Stimulated activated effector memory CD8-positive, alpha-beta T cell treated with anti-CD3 and anti-CD28 coated beads, Interleukin-12 subunit alpha, Interleukin-12 subunit beta, amount 100 ng/mL, for 72 hours (primary cell): ENCODE data around the gene MPHOSPH10.
"Not testable (repeated sequence)": the region's sequence is repeated elsewhere in the genome, so short reads cannot be mapped to it uniquely, and the experiment has no call there.

Experiments used
- ATAC-seq: fragments of 150-1000 bp; cut with Tn5 transposase; 2 replicates; pipeline ENCODE4 v1.10.0; 2021
- DNase-seq, 2 donors: peaks; one replicate each; pipeline ENCODE4 v3.0.0; 2021 to 2022; ENCODE audit warnings: low spot score in 2 of 2
- H3K27ac Mint-ChIP-seq: one replicate; pipeline ENCODE4 v1.8.0; 2022; ENCODE audit warnings: mild to moderate bottlenecking, mixed read lengths
- H3K36me3 Mint-ChIP-seq: one replicate; pipeline ENCODE4 v1.8.0; 2022; ENCODE audit warnings: mild to moderate bottlenecking, mixed read lengths
- H3K4me1 Mint-ChIP-seq: one replicate; pipeline ENCODE4 v1.8.0; 2022; ENCODE audit warnings: mixed read lengths
- H3K4me3 Mint-ChIP-seq: one replicate; pipeline ENCODE4 v1.8.0; 2022; ENCODE audit warnings: mild to moderate bottlenecking, mixed read lengths
- H3K9me3 Mint-ChIP-seq: one replicate; pipeline ENCODE4 v1.8.0; 2022; ENCODE audit warnings: mixed read lengths

Gene MPHOSPH10

DNA sequence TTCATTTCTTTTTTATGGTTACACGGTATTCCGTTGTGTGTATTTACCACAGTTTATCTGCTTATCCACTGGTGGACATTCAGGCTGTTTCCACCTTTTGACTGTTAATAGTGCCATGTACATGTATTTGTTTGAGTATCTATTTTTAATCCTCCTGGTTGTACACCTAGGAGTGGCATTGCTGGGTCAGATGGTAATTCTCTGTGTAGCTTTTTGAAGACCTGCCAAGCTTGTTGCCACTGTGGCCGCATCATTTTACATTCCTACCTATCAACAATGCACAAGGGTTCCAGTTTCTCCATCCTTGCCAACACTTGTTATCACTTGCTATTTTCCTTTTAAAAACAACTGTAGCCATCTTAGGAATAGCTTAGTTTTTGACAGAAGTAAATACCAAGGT is 13.3 kb downstream of the MPHOSPH10 start:
- Mint-ChIP-seq H3K27ac (peak overlapping the region; percentile 35), H3K36me3 (no peaks in the 10 kb centered on the region), H3K4me3 (no peak overlapping the region), H3K9me3 (no peaks in the 10 kb centered on the region), H3K4me1 (no peaks in the 10 kb centered on the region)
- ATAC-seq (no peak), DNase-seq (no peak)

- no peak for DNase-seq
- no peak for ATAC-seq
- H3K4me3 Mint-ChIP-seq = no peak overlapping the region
- peak overlapping the region; percentile 56 for H3K27ac Mint-ChIP-seq
- H3K36me3 Mint-ChIP-seq = no peaks in the 10 kb centered on the region
- no peaks in the 10 kb centered on the region for H3K4me1 Mint-ChIP-seq
- H3K9me3 Mint-ChIP-seq = no peaks in the 10 kb centered on the region
Measured at GRCh38 chr2:71148506-71149063, 18.2 kb downstream of the MPHOSPH10 start.

DNA sequence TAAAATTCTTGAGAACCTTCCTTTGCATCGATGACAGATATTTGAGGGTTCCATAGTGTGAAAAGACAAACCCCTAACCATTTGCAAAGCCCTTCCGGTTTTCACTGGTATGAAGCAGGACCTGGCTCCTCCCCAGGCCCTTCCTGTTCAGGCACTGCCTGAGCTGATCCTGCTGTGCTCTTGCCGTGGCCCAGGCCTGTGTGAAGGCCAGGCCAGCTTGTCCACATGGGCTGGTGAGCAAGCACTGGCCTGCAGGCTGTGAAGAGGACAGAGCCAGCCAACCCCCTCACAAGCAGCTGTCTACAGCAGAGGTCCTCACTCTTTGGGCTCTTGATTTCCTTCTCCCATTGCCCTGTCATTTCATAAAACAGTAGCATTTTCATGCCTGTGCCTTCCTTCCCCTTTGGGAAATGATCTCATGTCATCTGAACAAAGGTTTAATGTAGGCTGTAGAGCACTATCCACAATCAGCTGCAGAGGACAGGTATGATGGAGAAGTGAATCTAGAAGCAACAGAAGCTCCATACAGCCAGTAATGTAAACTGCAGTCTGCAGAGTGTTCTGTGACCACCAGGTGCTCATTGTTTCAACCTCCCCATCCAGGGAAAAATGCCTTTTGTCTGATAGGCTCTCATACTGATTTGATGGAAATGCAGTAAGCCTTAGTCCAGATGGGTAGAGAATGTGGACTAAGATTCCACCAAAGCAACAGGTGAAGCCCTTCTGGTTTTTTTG is 19.8 kb downstream of the MPHOSPH10 start:
- ATAC-seq = no peak
- no peaks in the 10 kb centered on the region for H3K36me3 Mint-ChIP-seq
- H3K27ac Mint-ChIP-seq = peak overlapping the region; percentile 85
- DNase-seq = no peak
- H3K4me1 Mint-ChIP-seq = no peaks in the 10 kb centered on the region
- no peaks in the 10 kb centered on the region for H3K9me3 Mint-ChIP-seq
- H3K4me3 Mint-ChIP-seq = no peak overlapping the region

- Mint-ChIP-seq H3K4me3 (no peak overlapping the region), H3K27ac (no peak overlapping the region), H3K4me1 (no peaks in the 10 kb centered on the region), H3K36me3 (no peaks in the 10 kb centered on the region), H3K9me3 (no peaks in the 10 kb centered on the region)
- DNase-seq = no peak
- ATAC-seq = no peak
Measured at GRCh38 chr2:71151620-71152019, 21.2 kb downstream of the MPHOSPH10 start.

DNA sequence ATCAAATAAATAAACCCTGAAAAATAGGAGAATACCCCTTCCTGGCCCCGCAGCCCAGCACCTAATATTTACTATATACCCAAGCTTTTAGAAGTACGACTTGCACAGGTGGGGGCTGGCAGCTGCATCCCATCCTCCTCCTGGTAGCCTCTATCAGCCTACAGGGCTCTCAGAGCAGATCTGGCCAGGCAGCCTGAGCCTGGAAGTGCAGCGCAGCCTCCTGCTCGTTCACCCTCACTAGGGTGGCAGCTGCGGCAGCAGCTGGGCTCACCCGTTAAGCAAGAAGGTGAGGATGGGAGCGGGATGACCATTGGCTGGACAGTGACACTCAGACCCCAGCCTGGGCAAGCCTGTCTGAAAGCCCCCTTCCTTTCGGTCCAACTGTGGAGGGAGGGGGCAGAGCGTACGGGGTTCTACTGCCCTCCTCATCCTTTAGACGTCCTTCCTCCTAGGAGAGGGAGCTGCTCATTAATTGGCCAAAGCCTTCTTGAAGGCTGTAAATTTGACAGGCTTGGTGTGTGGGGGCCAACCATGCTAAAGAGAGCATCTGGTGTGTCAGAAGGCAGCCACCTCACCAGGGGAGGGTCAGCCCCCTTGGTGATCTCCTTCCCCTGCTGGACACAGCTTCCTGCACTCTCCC is 23.3 kb downstream of the MPHOSPH10 start:
- H3K4me3 Mint-ChIP-seq = no peak overlapping the region
- no peak for ATAC-seq
- no peaks in the 10 kb centered on the region for H3K36me3 Mint-ChIP-seq
- no peak for DNase-seq
- peaks cover 9% of the 10 kb centered on the region for H3K4me1 Mint-ChIP-seq
- no peaks in the 10 kb centered on the region for H3K9me3 Mint-ChIP-seq
- no peak overlapping the region for H3K27ac Mint-ChIP-seq

DNA sequence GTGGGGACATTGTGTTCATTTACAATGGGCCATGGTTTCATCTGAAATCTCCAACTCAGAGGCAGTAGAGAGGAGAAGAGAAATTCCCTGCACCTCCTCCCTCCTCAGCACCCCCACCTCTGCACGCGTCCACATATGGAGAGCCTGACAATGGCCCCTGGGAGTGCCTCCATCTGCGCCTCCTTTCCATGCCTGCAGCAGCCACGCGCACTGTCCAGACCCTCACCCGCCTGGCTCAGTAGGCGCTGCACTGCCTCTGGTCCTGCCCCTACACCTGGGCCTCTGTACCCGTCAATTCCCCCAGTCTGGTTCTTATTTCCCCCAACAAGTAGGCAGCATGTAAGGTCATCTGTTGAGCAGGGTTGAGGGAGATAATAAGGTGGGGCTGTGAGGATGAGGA is 23.8 kb downstream of the MPHOSPH10 start:
- DNase-seq = no peak
- no peaks in the 10 kb centered on the region for H3K36me3 Mint-ChIP-seq
- H3K4me3 Mint-ChIP-seq = no peak overlapping the region
- no peak for ATAC-seq
- peaks cover 9% of the 10 kb centered on the region for H3K4me1 Mint-ChIP-seq
- H3K9me3 Mint-ChIP-seq = no peaks in the 10 kb centered on the region
- no peak overlapping the region for H3K27ac Mint-ChIP-seq

- H3K27ac Mint-ChIP-seq = no peak overlapping the region
- peaks cover 9% of the 10 kb centered on the region for H3K4me1 Mint-ChIP-seq
- ATAC-seq = peak; percentile 74
- DNase-seq = no peak
- no peaks in the 10 kb centered on the region for H3K9me3 Mint-ChIP-seq
- no peaks in the 10 kb centered on the region for H3K36me3 Mint-ChIP-seq
- H3K4me3 Mint-ChIP-seq = no peak overlapping the region
Measured at GRCh38 chr2:71154798-71155197, 24.4 kb downstream of the MPHOSPH10 start.

- no peaks in the 10 kb centered on the region for H3K36me3 Mint-ChIP-seq
- ATAC-seq = no peak
- no peak overlapping the region for H3K27ac Mint-ChIP-seq
- no peaks in the 10 kb centered on the region for H3K9me3 Mint-ChIP-seq
- no peak for DNase-seq
- H3K4me3 Mint-ChIP-seq = no peak overlapping the region
- H3K4me1 Mint-ChIP-seq = peaks cover 9% of the 10 kb centered on the region
Measured at GRCh38 chr2:71155846-71156245, 25.4 kb downstream of the MPHOSPH10 start.

DNA sequence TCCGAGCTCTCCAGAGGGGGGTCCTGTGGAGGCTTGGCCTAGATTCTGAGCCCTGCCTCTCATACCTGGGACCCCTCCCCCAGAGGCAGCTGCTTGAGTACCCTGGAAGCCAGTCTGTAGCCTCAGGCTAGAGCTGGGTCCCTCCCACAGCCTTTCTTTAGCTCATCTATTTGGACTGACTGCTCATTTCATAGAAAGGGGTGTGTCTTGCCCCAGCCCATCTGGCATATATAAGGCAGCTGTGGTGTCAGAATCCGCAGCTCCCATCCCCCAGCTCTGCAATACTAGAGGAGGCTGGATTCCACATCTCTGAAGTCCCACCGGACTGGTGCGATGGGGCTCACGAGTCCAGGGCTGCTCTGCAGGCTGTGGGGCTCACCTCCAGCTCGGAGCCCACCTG is 26.1 kb downstream of the MPHOSPH10 start:
- H3K27ac Mint-ChIP-seq = no peak overlapping the region
- H3K9me3 Mint-ChIP-seq = no peaks in the 10 kb centered on the region
- ATAC-seq (no peak), DNase-seq (no peak)
- peaks cover 9% of the 10 kb centered on the region for H3K4me1 Mint-ChIP-seq
- H3K4me3 Mint-ChIP-seq = no peak overlapping the region
- H3K36me3 Mint-ChIP-seq = no peaks in the 10 kb centered on the region

DNA sequence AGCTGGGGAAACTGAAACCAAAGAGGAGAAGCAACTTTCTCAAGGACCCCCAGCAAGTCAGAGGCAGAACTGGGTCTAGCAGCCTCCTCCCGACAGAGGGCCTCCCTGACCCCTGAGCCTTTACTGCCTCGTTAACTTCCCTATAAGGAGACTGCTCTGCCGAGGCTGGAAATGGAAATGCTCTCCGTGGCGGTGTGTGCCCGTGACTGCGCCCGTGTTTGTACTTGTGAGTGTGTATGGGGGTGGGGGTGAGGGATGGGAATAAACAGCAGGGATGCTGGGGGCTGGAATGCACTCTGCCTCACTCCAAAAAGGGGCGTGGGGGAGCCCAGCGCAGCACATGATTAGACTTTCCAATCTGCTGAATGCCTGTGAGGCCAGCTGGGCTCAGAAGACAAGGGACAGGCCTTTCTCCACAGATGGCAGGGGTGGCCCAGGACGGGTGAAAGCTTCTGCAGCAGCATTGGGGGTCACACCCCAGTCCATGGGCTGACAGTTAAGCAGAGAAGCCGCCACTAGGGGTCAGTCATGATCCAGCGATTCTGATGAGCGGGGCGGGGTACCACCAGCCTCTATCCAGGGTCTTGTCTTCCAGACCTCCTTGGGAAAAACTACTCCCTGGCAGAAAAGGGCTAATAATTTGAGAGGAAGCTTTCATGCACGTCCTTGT is 26.8 kb downstream of the MPHOSPH10 start:
- no peak overlapping the region for H3K4me3 Mint-ChIP-seq
- no peaks in the 10 kb centered on the region for H3K9me3 Mint-ChIP-seq
- DNase-seq = peak; percentile 31 to 79

DNA sequence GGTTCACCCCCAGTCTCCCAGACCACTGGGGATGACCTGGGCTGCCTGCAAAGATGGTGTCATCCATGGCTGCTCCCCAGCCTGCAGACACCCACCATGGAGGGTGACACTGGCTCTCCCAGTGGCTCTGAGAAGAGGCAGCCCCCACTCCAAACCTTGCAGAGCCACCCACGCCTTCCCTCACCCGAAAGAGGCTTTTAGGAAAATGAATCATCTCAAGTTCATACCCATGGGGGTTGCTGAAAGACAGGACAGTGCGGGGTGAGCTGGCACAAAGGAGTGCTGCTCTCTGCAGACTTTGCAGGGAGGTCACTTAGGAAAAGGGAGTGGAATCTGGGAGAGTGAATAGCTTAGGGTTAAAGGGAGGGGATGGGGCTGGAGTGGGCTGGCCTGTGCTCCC is 36.4 kb downstream of the MPHOSPH10 start:
- Mint-ChIP-seq H3K4me1 (no peaks in the 10 kb centered on the region), H3K9me3 (no peaks in the 10 kb centered on the region), H3K27ac (no peak overlapping the region), H3K4me3 (no peak overlapping the region), H3K36me3 (no peaks in the 10 kb centered on the region)
- DNase-seq = no peak
- peak; percentile 64 for ATAC-seq

More for the DNA sequence above, 26.8 kb downstream of the MPHOSPH10 start:
- ATAC-seq = peak; percentile 74
- Mint-ChIP-seq H3K27ac (no peak overlapping the region), H3K4me1 (peaks cover 9% of the 10 kb centered on the region), H3K36me3 (no peaks in the 10 kb centered on the region)

DNA sequence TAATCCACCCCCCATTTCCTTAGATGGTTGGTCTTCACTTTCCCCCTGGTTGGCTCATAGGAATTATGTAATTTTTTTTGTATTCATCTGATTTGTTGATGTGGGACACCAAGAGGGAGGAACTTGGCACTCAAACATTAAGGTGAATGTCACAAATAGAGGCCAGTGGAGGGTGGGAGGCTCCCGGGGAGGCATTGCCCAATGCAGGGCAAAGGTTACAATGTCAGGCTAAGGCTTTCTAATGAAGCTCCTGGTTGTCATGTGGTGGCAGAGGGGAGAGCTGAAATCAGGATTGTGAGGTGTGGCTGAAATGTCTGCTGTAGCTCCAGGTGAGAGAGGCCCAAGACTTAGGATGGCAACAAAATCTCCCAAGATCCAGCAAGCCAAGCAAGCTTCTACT is 42.7 kb downstream of the MPHOSPH10 start:
- H3K4me1 Mint-ChIP-seq = no peaks in the 10 kb centered on the region
- ATAC-seq (no peak), DNase-seq (no peak)
- no peaks in the 10 kb centered on the region for H3K9me3 Mint-ChIP-seq
- H3K27ac Mint-ChIP-seq = no peak overlapping the region
- no peak overlapping the region for H3K4me3 Mint-ChIP-seq
- no peaks in the 10 kb centered on the region for H3K36me3 Mint-ChIP-seq

GRCh38 chr2:71174207-71174606 is 43.8 kb downstream of the MPHOSPH10 start:
- no peak for ATAC-seq
- no peak for DNase-seq
- Mint-ChIP-seq H3K4me3 (no peak overlapping the region), H3K27ac (no peak overlapping the region), H3K9me3 (no peaks in the 10 kb centered on the region), H3K4me1 (no peaks in the 10 kb centered on the region), H3K36me3 (no peaks in the 10 kb centered on the region)

DNA sequence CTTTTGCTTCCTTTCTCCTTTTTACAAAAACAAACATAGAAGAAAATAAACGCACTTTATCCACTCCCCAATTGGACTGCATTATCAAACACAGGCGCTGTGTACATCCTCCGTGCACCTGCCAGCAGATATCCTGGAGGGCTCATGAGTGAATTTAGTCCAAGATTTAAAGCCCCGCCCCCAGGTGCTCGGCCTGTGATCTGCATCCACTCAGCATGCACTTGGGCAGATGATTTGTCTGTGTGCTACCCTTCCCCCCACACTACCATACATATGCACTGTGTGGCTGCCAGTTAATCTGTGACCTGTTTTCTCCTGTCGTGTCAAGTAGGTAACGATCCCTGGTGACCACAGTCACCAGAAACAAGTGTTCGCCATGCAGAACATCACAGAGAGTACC is 48.4 kb downstream of the MPHOSPH10 start:
- not testable (repeated sequence) for H3K4me1 Mint-ChIP-seq, ATAC-seq, H3K27ac Mint-ChIP-seq, H3K9me3 Mint-ChIP-seq, H3K36me3 Mint-ChIP-seq, DNase-seq, H3K4me3 Mint-ChIP-seq

DNA sequence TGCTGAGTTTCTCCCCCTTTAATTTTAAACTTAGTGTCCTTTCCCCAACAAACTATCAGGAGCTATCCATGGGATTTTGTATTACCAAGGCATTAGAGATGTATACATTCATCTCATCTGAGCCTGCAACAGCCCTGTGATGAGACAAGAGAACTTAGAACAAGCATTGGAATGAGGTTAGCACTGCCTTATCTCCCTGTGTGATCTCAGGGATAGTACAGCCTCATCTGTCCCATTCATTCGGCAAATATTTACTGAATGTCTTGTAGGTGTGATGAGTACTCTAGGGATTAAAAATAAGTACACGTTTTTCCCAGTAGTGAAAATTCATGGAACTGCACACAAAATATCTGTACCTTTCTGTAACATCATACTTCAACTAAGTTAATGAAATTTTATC is 50.9 kb downstream of the MPHOSPH10 start:
- DNase-seq (no peak), ATAC-seq (no peak)
- no peaks in the 10 kb centered on the region for H3K4me1 Mint-ChIP-seq
- H3K27ac Mint-ChIP-seq = no peak overlapping the region
- H3K4me3 Mint-ChIP-seq = no peak overlapping the region
- H3K36me3 Mint-ChIP-seq = no peaks in the 10 kb centered on the region
- H3K9me3 Mint-ChIP-seq = no peaks in the 10 kb centered on the region
